PC-9 (cell line): ENCODE data around the gene RBBP4. TPM values are rescaled to one million over a fixed set of nuclear protein-coding genes. Genes with fewer than 3 reads are reported as not detected.

ENCODE experiments used
- BruUV-seq: library from RNA; stranded (reverse); fragments of 400-500 nt; replicated peaks from 2 replicates; lab custom pipeline; 2021; lab: Mats Ljungman, UMichigan
- CTCF ChIA-PET: fragments of 300-600 bp; sonication (Branson Sonifier 250); formaldehyde crosslinking; loops from one replicate; lab custom pipeline; 2022; ENCODE audit warnings: antibody characterized with exemption; lab: Charles Lee
- POLR2A ChIA-PET: fragments of 300-600 bp; sonication (Branson Sonifier 250); formaldehyde crosslinking; loops from one replicate; lab custom pipeline; 2022; ENCODE audit warnings: antibody characterized with exemption; ENCODE audit not compliant: unreplicated experiment; lab: Charles Lee
- DNase-seq, 2 experiments: peaks; one replicate each; pipeline versions ENCODE4 v3.0.0 to v3.0.0-alpha.2; 2015 to 2022; ENCODE audit warnings: mixed read lengths in 1 of 2
- H2AFZ ChIP-seq: fragments of 200-600 bp; sonication (generic); 2 replicates; pipeline ENCODE4 v1.8.1; 2017; ENCODE audit warnings: antibody characterized with exemption
- H3F3A ChIP-seq: fragments of 200-600 bp; sonication (generic); 2 replicates; pipeline ENCODE4 v1.8.1; 2017; ENCODE audit warnings: antibody characterized with exemption, mild to moderate bottlenecking, low read depth; ENCODE audit not compliant: insufficient read depth
- H3K27ac ChIP-seq: fragments of 200-600 bp; sonication (generic); 2 replicates; pipeline ENCODE4 v1.6.1; 2016; ENCODE audit warnings: mixed run types
- H3K27me3 ChIP-seq: fragments of 200-600 bp; sonication (generic); 2 replicates; pipeline ENCODE4 v1.6.1; 2016; ENCODE audit warnings: low read depth, mixed run types; ENCODE audit not compliant: insufficient read depth
- H3K36me3 ChIP-seq: fragments of 200-600 bp; sonication (generic); 2 replicates; pipeline ENCODE4 v1.6.1; 2016; ENCODE audit warnings: low read depth, mixed run types
- H3K4me1 ChIP-seq: fragments of 200-600 bp; sonication (generic); replicated peaks from 2 replicates; pipeline ENCODE4 v1.6.1; 2016; ENCODE audit warnings: mixed run types; ENCODE audit not compliant: insufficient read depth
- H3K4me2 ChIP-seq: fragments of 200-600 bp; sonication (generic); 2 replicates; pipeline ENCODE4 v1.6.1; 2017; ENCODE audit warnings: mixed run types
- H3K4me3 ChIP-seq: fragments of 200-600 bp; sonication (generic); 2 replicates; pipeline ENCODE4 v1.6.1; 2016; ENCODE audit warnings: mixed run types
- H3K79me2 ChIP-seq: fragments of 200-600 bp; sonication (generic); 2 replicates; pipeline ENCODE4 v1.6.1; 2017; ENCODE audit warnings: low read depth, mixed run types
- H3K9me2 ChIP-seq: fragments of 200-600 bp; sonication (generic); 2 replicates; pipeline ENCODE4 v1.8.1; 2017; ENCODE audit warnings: mild to moderate bottlenecking; ENCODE audit not compliant: insufficient read depth
- H3K9me3 ChIP-seq: fragments of 200-600 bp; sonication (generic); 2 replicates; pipeline ENCODE4 v1.8.1; 2016; ENCODE audit warnings: low read depth; ENCODE audit not compliant: insufficient read depth
- H4K20me1 ChIP-seq: fragments of 200-600 bp; sonication (generic); 2 replicates; pipeline ENCODE4 v1.8.1; 2017; ENCODE audit not compliant: insufficient read depth
- CTCF ChIP-seq: fragments of 200-600 bp; sonication (generic); conservative IDR thresholded peaks from 2 replicates; pipeline ENCODE4 v1.6.1; 2017; ENCODE audit warnings: mixed run types, antibody characterized with exemption, mild to moderate bottlenecking, moderate library complexity
- EZH2 ChIP-seq: fragments of 200-600 bp; sonication (generic); IDR thresholded peaks from 2 replicates; pipeline ENCODE4 v1.8.0; 2017; ENCODE audit warnings: antibody characterized with exemption, low read depth
- intact Hi-C: fragments of 100-400 bp; cut with micrococcal nuclease; formaldehyde crosslinking; loops from one replicate; pipeline ENCODE4 v1.10.0; 2022; ENCODE audit not compliant: unreplicated experiment
- total RNA-seq: library from RNA; stranded (reverse); gene quantifications from 2 replicates; pipeline ENCODE4 v1.2.3, GENCODE V29; 2021

The RBBP4 gene
- total RNA-seq, 1 experiment from 2014 or later: 206 TPM

- TF ChIP-seq CTCF (peak; percentile 40; the same call in 1 of the 2 replicates), EZH2 (no peak)
- H3K27me3 ChIP-seq: no peaks in the 10 kb centered on the region
- peak overlapping the region; percentile 64 for H3K4me3 ChIP-seq
- H3K36me3 ChIP-seq: no peaks in the 10 kb centered on the region
- H3K27ac ChIP-seq: peak overlapping the region; percentile 42
- CTCF ChIA-PET: interaction anchor here (0.6 kb wide), 1 partner anchor 92 kb away, joined by 7 read pairs; no protein-coding TSS in a partner anchor
- BruUV-seq: TSS peak; percentile 96
- POLR2A ChIA-PET: interaction anchor here (0.6 kb wide), 2 partner anchors 25 to 40 kb away, joined by 3 to 6 read pairs; no protein-coding TSS in a partner anchor
- no peaks in the 10 kb centered on the region for H3K9me2 ChIP-seq
- intact Hi-C loops: loop anchor here (10.0 kb wide), 1 partner anchor 168 kb away; no protein-coding TSS in a partner anchor
- H2AFZ ChIP-seq: peak overlapping the region; percentile 89
- no peaks in the 10 kb centered on the region for H3K9me3 ChIP-seq
- DNase-seq: peak; percentile 83 to 88
- H3K4me1 ChIP-seq: peaks cover 5% of the 10 kb centered on the region
- no peaks in the 10 kb centered on the region for H4K20me1 ChIP-seq
- H3F3A ChIP-seq: peaks cover 3% of the 10 kb centered on the region; the same call in 1 of the 2 replicates
- H3K4me2 ChIP-seq: peak overlapping the region; percentile 86
- H3K79me2 ChIP-seq: no peaks in the 10 kb centered on the region
Observed at GRCh38 chr1:32612189-32612881, 38.7 kb upstream of the RBBP4 start.

- H4K20me1 ChIP-seq: no peaks in the 10 kb centered on the region
- intact Hi-C loops: loop anchor here (10.0 kb wide), 1 partner anchor 169 kb away; no protein-coding TSS in a partner anchor
- DNase-seq: no peak
- no TSS peak for BruUV-seq
- H3F3A ChIP-seq: peaks cover 3% of the 10 kb centered on the region; the same call in 1 of the 2 replicates
- no peaks in the 10 kb centered on the region for H3K79me2 ChIP-seq
- no peaks in the 10 kb centered on the region for H3K27me3 ChIP-seq
- no peak overlapping the region for H3K27ac ChIP-seq
- ChIA-PET POLR2A (no interaction called here), CTCF (no interaction called here)
- peaks cover 5% of the 10 kb centered on the region for H3K4me1 ChIP-seq
- H3K9me3 ChIP-seq: no peaks in the 10 kb centered on the region
- no peaks in the 10 kb centered on the region for H3K9me2 ChIP-seq
- H3K4me3 ChIP-seq: no peak overlapping the region
- H3K4me2 ChIP-seq: no peak overlapping the region
- no peak overlapping the region for H2AFZ ChIP-seq
- H3K36me3 ChIP-seq: no peaks in the 10 kb centered on the region
- TF ChIP-seq EZH2: no peak
- TF ChIP-seq CTCF: no peak
Observed at GRCh38 chr1:32613472-32613871, 37.5 kb upstream of the RBBP4 start.

- CTCF ChIA-PET: no interaction called here
- Histone ChIP-seq H3F3A (peaks cover 22% of the 10 kb centered on the region), H3K4me3 (no peak overlapping the region), H3K27me3 (no peaks in the 10 kb centered on the region), H3K9me2 (no peaks in the 10 kb centered on the region), H3K4me1 (no peaks in the 10 kb centered on the region), H3K4me2 (no peak overlapping the region), H3K79me2 (no peaks in the 10 kb centered on the region), H3K9me3 (no peaks in the 10 kb centered on the region), H4K20me1 (no peaks in the 10 kb centered on the region), H3K36me3 (no peaks in the 10 kb centered on the region), H3K27ac (no peak overlapping the region), H2AFZ (no peak overlapping the region)
- POLR2A ChIA-PET: no interaction called here
- TF ChIP-seq CTCF (no peak), EZH2 (no peak)
- no peak for DNase-seq
- intact Hi-C loops: loop anchor here (10.0 kb wide), 1 partner anchor 174 kb away; no protein-coding TSS in a partner anchor
- BruUV-seq: no TSS peak
Observed at GRCh38 chr1:32618673-32619221, 32.3 kb upstream of the RBBP4 start.
